SK-N-SH (cell line): ENCODE results near the gene SSUH2. TPM values are rescaled to one million over a fixed set of nuclear protein-coding genes. Genes with fewer than 3 reads are reported as not detected.

Experiments
- CTCF ChIA-PET: fragments of 300-600, 350-600 bp; formaldehyde crosslinking; extraction: SDS; loops from one replicate; lab custom pipeline; 2021; lab: Yijun Ruan, JAX
- POLR2A ChIA-PET: fragments of 350-600 bp; sonication (Branson Sonifier 250); formaldehyde crosslinking; extraction: SDS; loops from one replicate; lab custom pipeline; 2020; ENCODE audit warnings: antibody characterized with exemption, inconsistent platforms; lab: Yijun Ruan, JAX
- DNase-seq: peaks from one replicate; pipeline ENCODE4 v3.0.0; 2012
- H2AFZ ChIP-seq: fragments of 200-600 bp; sonication (generic); 2 replicates; pipeline ENCODE4 v1.8.1; 2016; ENCODE audit warnings: antibody characterized with exemption, mild to moderate bottlenecking, low read depth
- H3F3A ChIP-seq: fragments of 200-600 bp; sonication (generic); replicated peaks from 2 replicates; pipeline ENCODE3; 2016; ENCODE audit warnings: antibody characterized with exemption, mild to moderate bottlenecking; ENCODE audit not compliant: insufficient read depth
- H3K27ac ChIP-seq, 2 experiments: fragments of 200-500 bp in 1 of 2; fragments of 200-600 bp in 1 of 2; sonication (Bioruptor generic) in 1 of 2; sonication (generic), shearing (Covaris generic) in 1 of 2; 2 replicates each; pipeline versions ENCODE4 v1.5.1 to v1.6.1; 2014 to 2016; ENCODE audit warnings: low read depth in 2 of 2, inconsistent platforms in 1 of 2, low read length in 1 of 2, mild to moderate bottlenecking in 1 of 2, mixed read lengths in 1 of 2
- H3K27me3 ChIP-seq: fragments of 200-600 bp; sonication (generic), shearing (Covaris generic); 2 replicates; pipeline ENCODE4 v1.6.1; 2016; ENCODE audit warnings: mixed run types; ENCODE audit not compliant: insufficient read depth
- H3K36me3 ChIP-seq, 2 experiments: fragments of 200-500 bp in 1 of 2; fragments of 200-600 bp in 1 of 2; sonication (Bioruptor generic) in 1 of 2; sonication (generic) in 1 of 2; replicated peaks in 1 of 2; 2 replicates each; pipeline versions ENCODE3 to v1.5.1; 2014 to 2016; ENCODE audit warnings: low read length in 1 of 2, mild to moderate bottlenecking in 1 of 2; ENCODE audit not compliant: insufficient read depth in 2 of 2, control insufficient read depth in 1 of 2
- H3K4me1 ChIP-seq, 2 experiments: fragments of 200-500 bp in 1 of 2; fragments of 200-600 bp in 1 of 2; sonication (Bioruptor generic) in 1 of 2; sonication (generic), shearing (Covaris generic) in 1 of 2; 2 replicates each; pipeline versions ENCODE4 v1.5.1 to v1.6.1; 2014 to 2016; ENCODE audit warnings: low read depth in 1 of 2, low read length in 1 of 2, mixed run types in 1 of 2; ENCODE audit not compliant: insufficient read depth in 2 of 2, control insufficient read depth in 1 of 2
- H3K4me2 ChIP-seq: fragments of 200-600 bp; sonication (generic), shearing (Covaris generic); 2 replicates; pipeline ENCODE4 v1.6.1; 2017; ENCODE audit warnings: mixed run types
- H3K4me3 ChIP-seq, 2 experiments: fragments of 200-500 bp in 1 of 2; fragments of 200-600 bp in 1 of 2; sonication (Bioruptor generic) in 1 of 2; sonication (generic), shearing (Covaris generic) in 1 of 2; 2 replicates each; pipeline versions ENCODE4 v1.5.1 to v1.8.1; 2014 to 2016; ENCODE audit warnings: low read depth in 2 of 2, inconsistent platforms in 1 of 2, low read length in 1 of 2, mild to moderate bottlenecking in 1 of 2, mixed read lengths in 1 of 2, moderate library complexity in 1 of 2
- H3K79me2 ChIP-seq: fragments of 200-600 bp; sonication (generic); 2 replicates; pipeline ENCODE4 v1.8.1; 2017; ENCODE audit warnings: mild to moderate bottlenecking; ENCODE audit not compliant: insufficient read depth
- H3K9ac ChIP-seq: fragments of 200-600 bp; sonication (generic); 2 replicates; pipeline ENCODE4 v1.6.1; 2017; ENCODE audit warnings: mixed run types
- H3K9me2 ChIP-seq: fragments of 200-600 bp; sonication (generic); 2 replicates; pipeline ENCODE4 v1.6.1; 2017; ENCODE audit warnings: mixed run types
- H3K9me3 ChIP-seq: fragments of 200-600 bp; sonication (generic); 2 replicates; pipeline ENCODE4 v1.6.1; 2017; ENCODE audit warnings: mixed run types, mild to moderate bottlenecking, moderate library complexity
- H4K20me1 ChIP-seq: fragments of 200-600 bp; sonication (generic); 2 replicates; pipeline ENCODE4 v1.6.1; 2017; ENCODE audit warnings: mild to moderate bottlenecking, mixed run types; ENCODE audit not compliant: insufficient read depth
- FOXM1 ChIP-seq: IDR thresholded peaks from 2 replicates; pipeline ENCODE4 v1.4.0; 2012; ENCODE audit warnings: low read depth, mild to moderate bottlenecking
- GABPA ChIP-seq: IDR thresholded peaks from 2 replicates; pipeline ENCODE4 v1.4.0; 2012; ENCODE audit warnings: low read depth, mild to moderate bottlenecking
- MXI1 ChIP-seq: IDR thresholded peaks from 2 replicates; pipeline ENCODE4 v1.6.1; 2012; ENCODE audit warnings: mild to moderate bottlenecking, low read depth, low read length, improper control_type of control experiment
- NFIC ChIP-seq: IDR thresholded peaks from 2 replicates; pipeline ENCODE4 v1.4.0; 2012; ENCODE audit warnings: borderline replicate concordance
- RCOR1 ChIP-seq: fragments of 150-350 bp; IDR thresholded peaks from 2 replicates; pipeline ENCODE4 v1.6.1; 2017; ENCODE audit warnings: antibody characterized with exemption, low read length
- SIN3A ChIP-seq: IDR thresholded peaks from 2 replicates; pipeline ENCODE4 v1.6.1; 2012; ENCODE audit warnings: low read depth, mild to moderate bottlenecking, low read length, moderate library complexity, borderline replicate concordance
- SMC3 ChIP-seq: IDR thresholded peaks from 2 replicates; pipeline ENCODE4 v1.6.1; 2012; ENCODE audit warnings: low read depth, low read length, improper control_type of control experiment
- TEAD4 ChIP-seq: IDR thresholded peaks from 2 replicates; pipeline ENCODE4 v1.4.0; 2012; ENCODE audit warnings: mild to moderate bottlenecking, borderline replicate concordance; ENCODE audit not compliant: insufficient read depth
- polyA plus RNA-seq, 3 experiments: library from polyadenylated mRNA; depleted of rRNA; stranded (reverse); fragments of >200 nt; gene quantifications; 2 replicates each; pipeline ENCODE4 v1.2.3, GENCODE V29; 2012
- TF ChIP-seq, protein P1 (sequence below): IDR thresholded peaks from 2 replicates; pipeline ENCODE4 v1.6.1; 2012; ENCODE audit warnings: mild to moderate bottlenecking, low read depth, low read length, moderate library complexity
- TF ChIP-seq, protein P2 (sequence below): IDR thresholded peaks from 2 replicates; pipeline ENCODE4 v1.4.0; 2012; ENCODE audit warnings: low read depth, borderline replicate concordance
- TF ChIP-seq, protein P3 (sequence below): IDR thresholded peaks from 2 replicates; pipeline ENCODE4 v1.4.0; 2012; ENCODE audit warnings: low read depth
- TF ChIP-seq, protein P4 (sequence below): IDR thresholded peaks from 2 replicates; pipeline ENCODE4 v1.4.0; 2012; ENCODE audit warnings: low read depth, borderline replicate concordance

SSUH2 gene
- polyA plus RNA-seq, 1 of the 3 experiments (the other 2 are of a cell fraction): 0.18 TPM

DNA sequence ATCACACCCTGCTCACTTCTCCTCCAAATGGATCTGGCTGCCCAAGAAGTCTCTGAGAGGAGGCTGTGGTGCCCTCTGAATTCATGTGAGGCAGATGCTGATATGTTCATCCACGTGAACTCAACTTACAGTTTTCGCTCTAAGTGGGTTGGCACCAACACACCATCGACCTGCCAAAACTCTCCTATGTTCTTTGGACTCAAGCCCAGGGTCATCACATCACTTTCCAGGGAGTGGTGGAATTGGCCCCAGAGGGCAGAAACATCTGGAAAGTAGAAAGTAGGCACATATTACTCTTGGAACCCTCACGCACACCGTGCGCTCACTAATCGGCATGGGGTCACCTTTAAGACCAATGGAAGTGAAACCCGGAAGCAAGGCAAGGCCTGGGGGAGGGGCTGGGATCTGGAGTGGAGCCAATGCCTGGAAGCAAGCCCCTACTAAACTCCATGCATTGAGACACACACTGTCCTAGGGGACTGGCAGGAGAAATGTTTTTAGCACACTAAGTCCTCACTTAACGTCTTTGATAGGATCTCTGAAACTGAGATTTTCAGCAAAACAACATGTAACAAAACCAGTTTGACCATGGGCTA is 41.4 kb downstream of the SSUH2 start (continued):
- TF ChIP-seq, protein P1, sequence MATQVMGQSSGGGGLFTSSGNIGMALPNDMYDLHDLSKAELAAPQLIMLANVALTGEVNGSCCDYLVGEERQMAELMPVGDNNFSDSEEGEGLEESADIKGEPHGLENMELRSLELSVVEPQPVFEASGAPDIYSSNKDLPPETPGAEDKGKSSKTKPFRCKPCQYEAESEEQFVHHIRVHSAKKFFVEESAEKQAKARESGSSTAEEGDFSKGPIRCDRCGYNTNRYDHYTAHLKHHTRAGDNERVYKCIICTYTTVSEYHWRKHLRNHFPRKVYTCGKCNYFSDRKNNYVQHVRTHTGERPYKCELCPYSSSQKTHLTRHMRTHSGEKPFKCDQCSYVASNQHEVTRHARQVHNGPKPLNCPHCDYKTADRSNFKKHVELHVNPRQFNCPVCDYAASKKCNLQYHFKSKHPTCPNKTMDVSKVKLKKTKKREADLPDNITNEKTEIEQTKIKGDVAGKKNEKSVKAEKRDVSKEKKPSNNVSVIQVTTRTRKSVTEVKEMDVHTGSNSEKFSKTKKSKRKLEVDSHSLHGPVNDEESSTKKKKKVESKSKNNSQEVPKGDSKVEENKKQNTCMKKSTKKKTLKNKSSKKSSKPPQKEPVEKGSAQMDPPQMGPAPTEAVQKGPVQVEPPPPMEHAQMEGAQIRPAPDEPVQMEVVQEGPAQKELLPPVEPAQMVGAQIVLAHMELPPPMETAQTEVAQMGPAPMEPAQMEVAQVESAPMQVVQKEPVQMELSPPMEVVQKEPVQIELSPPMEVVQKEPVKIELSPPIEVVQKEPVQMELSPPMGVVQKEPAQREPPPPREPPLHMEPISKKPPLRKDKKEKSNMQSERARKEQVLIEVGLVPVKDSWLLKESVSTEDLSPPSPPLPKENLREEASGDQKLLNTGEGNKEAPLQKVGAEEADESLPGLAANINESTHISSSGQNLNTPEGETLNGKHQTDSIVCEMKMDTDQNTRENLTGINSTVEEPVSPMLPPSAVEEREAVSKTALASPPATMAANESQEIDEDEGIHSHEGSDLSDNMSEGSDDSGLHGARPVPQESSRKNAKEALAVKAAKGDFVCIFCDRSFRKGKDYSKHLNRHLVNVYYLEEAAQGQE: no peak

DNA sequence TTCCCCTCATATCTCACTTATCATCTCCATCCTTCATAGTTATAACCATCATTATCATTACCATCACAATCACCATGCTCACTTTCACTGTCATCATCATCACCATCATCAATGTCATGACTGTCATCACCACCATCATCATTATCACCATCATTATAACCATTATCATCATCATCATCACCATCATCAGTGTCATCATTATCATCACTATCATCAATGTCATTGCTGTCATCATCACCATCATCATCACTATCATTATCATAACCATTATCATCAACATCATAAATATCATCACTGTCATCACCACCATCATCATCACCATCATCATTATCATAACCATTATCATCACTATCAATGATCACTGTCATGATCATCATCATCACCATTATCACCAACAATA is 44.1 kb downstream of the SSUH2 start:
- H3K36me3 ChIP-seq: no peaks in the 10 kb centered on the region
- no peak overlapping the region for H3K4me3 ChIP-seq
- peaks cover 0 to 7% of the 10 kb centered on the region in 2 experiments; a peak in 1 of 4 replicates for H3K4me1 ChIP-seq
- H3K27me3 ChIP-seq: no peaks in the 10 kb centered on the region
- DNase-seq: no peak
- H3K9me2 ChIP-seq: no peaks in the 10 kb centered on the region
- H3K9me3 ChIP-seq: no peaks in the 10 kb centered on the region
- TF ChIP-seq, protein P2, sequence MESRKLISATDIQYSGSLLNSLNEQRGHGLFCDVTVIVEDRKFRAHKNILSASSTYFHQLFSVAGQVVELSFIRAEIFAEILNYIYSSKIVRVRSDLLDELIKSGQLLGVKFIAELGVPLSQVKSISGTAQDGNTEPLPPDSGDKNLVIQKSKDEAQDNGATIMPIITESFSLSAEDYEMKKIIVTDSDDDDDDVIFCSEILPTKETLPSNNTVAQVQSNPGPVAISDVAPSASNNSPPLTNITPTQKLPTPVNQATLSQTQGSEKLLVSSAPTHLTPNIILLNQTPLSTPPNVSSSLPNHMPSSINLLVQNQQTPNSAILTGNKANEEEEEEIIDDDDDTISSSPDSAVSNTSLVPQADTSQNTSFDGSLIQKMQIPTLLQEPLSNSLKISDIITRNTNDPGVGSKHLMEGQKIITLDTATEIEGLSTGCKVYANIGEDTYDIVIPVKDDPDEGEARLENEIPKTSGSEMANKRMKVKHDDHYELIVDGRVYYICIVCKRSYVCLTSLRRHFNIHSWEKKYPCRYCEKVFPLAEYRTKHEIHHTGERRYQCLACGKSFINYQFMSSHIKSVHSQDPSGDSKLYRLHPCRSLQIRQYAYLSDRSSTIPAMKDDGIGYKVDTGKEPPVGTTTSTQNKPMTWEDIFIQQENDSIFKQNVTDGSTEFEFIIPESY: no peak
- TF ChIP-seq, protein P1: no peak
- no peak for TF ChIP-seq GABPA
- no peak for TF ChIP-seq NFIC
- TF ChIP-seq, protein P3, sequence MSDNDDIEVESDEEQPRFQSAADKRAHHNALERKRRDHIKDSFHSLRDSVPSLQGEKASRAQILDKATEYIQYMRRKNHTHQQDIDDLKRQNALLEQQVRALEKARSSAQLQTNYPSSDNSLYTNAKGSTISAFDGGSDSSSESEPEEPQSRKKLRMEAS: no peak
- TF ChIP-seq SMC3: no peak
- TF ChIP-seq SIN3A: no peak
- no peak for TF ChIP-seq FOXM1
- TF ChIP-seq TEAD4: no peak
- no peak for TF ChIP-seq MXI1
- TF ChIP-seq RCOR1: no peak
- TF ChIP-seq, protein P4, sequence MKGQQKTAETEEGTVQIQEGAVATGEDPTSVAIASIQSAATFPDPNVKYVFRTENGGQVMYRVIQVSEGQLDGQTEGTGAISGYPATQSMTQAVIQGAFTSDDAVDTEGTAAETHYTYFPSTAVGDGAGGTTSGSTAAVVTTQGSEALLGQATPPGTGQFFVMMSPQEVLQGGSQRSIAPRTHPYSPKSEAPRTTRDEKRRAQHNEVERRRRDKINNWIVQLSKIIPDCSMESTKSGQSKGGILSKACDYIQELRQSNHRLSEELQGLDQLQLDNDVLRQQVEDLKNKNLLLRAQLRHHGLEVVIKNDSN: no peak
- no peak overlapping the region for H3K4me2 ChIP-seq
- H3F3A ChIP-seq: no peaks in the 10 kb centered on the region
- no peak overlapping the region for H2AFZ ChIP-seq
- H3K79me2 ChIP-seq: no peaks in the 10 kb centered on the region
- H3K27ac ChIP-seq: no peak overlapping the region
- no peak overlapping the region for H3K9ac ChIP-seq
- POLR2A ChIA-PET: no interaction called here
- CTCF ChIA-PET: interaction anchor here (0.6 kb wide), 1 partner anchor 100 kb away, joined by 3 read pairs; no protein-coding TSS in a partner anchor
- H4K20me1 ChIP-seq: no peaks in the 10 kb centered on the region
